Endothelial cell (in vitro differentiated cells): ENCODE measurements around the gene CTNND2. TPM values are rescaled to one million over a fixed set of nuclear protein-coding genes. Genes with fewer than 3 reads are reported as not detected.

Experiments used
- DNase-seq: peaks from one replicate; pipeline ENCODE4 v3.0.0; 2021; ENCODE audit warnings: low spot score
- H3K27ac Mint-ChIP-seq: one replicate; pipeline ENCODE4 v1.8.0; 2021; ENCODE audit warnings: mixed read lengths, inconsistent platforms; ENCODE audit not compliant: unreplicated experiment
- H3K27me3 Mint-ChIP-seq: one replicate; pipeline ENCODE4 v1.8.0; 2021; ENCODE audit warnings: mild to moderate bottlenecking, moderate library complexity, mixed read lengths, inconsistent platforms; ENCODE audit not compliant: unreplicated experiment
- H3K36me3 Mint-ChIP-seq: one replicate; pipeline ENCODE4 v1.8.0; 2021; ENCODE audit warnings: mild to moderate bottlenecking, low read depth, mixed read lengths, inconsistent platforms; ENCODE audit not compliant: unreplicated experiment
- H3K4me1 Mint-ChIP-seq: one replicate; pipeline ENCODE4 v1.8.0; 2021; ENCODE audit warnings: mild to moderate bottlenecking, mixed read lengths, inconsistent platforms; ENCODE audit not compliant: unreplicated experiment
- H3K4me3 Mint-ChIP-seq: one replicate; pipeline ENCODE4 v1.8.0; 2021; ENCODE audit warnings: mild to moderate bottlenecking, mixed read lengths, inconsistent platforms; ENCODE audit not compliant: unreplicated experiment
- H3K9me3 Mint-ChIP-seq: one replicate; pipeline ENCODE4 v1.8.0; 2021; ENCODE audit warnings: mixed read lengths, inconsistent platforms; ENCODE audit not compliant: unreplicated experiment
- CTCF ChIP-seq: fragments of 200-600 bp; sonication (generic); IDR thresholded peaks from one replicate; pipeline ENCODE4 v1.5.0; 2021; ENCODE audit warnings: antibody characterized with exemption; ENCODE audit not compliant: unreplicated experiment
- total RNA-seq: library from RNA; stranded (reverse); fragmentation: NEBNext Ultra II Directional; extraction: Animal tissue kit (Norgen Biotek cat#: 25700); gene quantifications from one replicate; pipeline ENCODE4 v1.2.1, GENCODE V29; 2021; ENCODE audit not compliant: unreplicated experiment

CTNND2 gene
- total RNA-seq, 1 donor from 2014 or later: 3.6 TPM

- Mint-ChIP-seq H3K4me1 (no peaks in the 10 kb centered on the region), H3K4me3 (no peak overlapping the region), H3K27ac (no peak overlapping the region), H3K27me3 (peaks cover 2% of the 10 kb centered on the region), H3K9me3 (no peaks in the 10 kb centered on the region), H3K36me3 (no peaks in the 10 kb centered on the region)
- no peak for DNase-seq
- TF ChIP-seq CTCF: no peak
Observed at GRCh38 chr5:11261241-11261640, 643.0 kb downstream of the CTNND2 start.

- Mint-ChIP-seq H3K4me3 (no peak overlapping the region), H3K4me1 (no peaks in the 10 kb centered on the region)
- TF ChIP-seq CTCF: no peak
Observed at GRCh38 chr5:11258001-11258400, 646.2 kb downstream of the CTNND2 start.

GRCh38 chr5:11252523-11252922 lies 651.7 kb downstream of the CTNND2 start:
- Mint-ChIP-seq H3K4me3 (no peak overlapping the region), H3K4me1 (peaks cover 6% of the 10 kb centered on the region), H3K27ac (no peak overlapping the region), H3K36me3 (no peaks in the 10 kb centered on the region), H3K9me3 (no peaks in the 10 kb centered on the region), H3K27me3 (no peaks in the 10 kb centered on the region)
- TF ChIP-seq CTCF: no peak
- no peak for DNase-seq

More at GRCh38 chr5:11258001-11258400, 646.2 kb downstream of the CTNND2 start:
- peaks cover 2% of the 10 kb centered on the region for H3K27me3 Mint-ChIP-seq
- no peaks in the 10 kb centered on the region for H3K36me3 Mint-ChIP-seq
- H3K9me3 Mint-ChIP-seq: no peaks in the 10 kb centered on the region
- no peak for DNase-seq
- H3K27ac Mint-ChIP-seq: no peak overlapping the region

GRCh38 chr5:11252075-11252474 lies 652.2 kb downstream of the CTNND2 start:
- no peak overlapping the region for H3K27ac Mint-ChIP-seq
- H3K4me1 Mint-ChIP-seq: peaks cover 6% of the 10 kb centered on the region
- no peaks in the 10 kb centered on the region for H3K27me3 Mint-ChIP-seq
- TF ChIP-seq CTCF: no peak
- no peaks in the 10 kb centered on the region for H3K9me3 Mint-ChIP-seq
- H3K4me3 Mint-ChIP-seq: no peak overlapping the region
- DNase-seq: no peak
- H3K36me3 Mint-ChIP-seq: no peaks in the 10 kb centered on the region

GRCh38 chr5:11251247-11251646 lies 653.0 kb downstream of the CTNND2 start:
- Mint-ChIP-seq H3K4me1 (peaks cover 6% of the 10 kb centered on the region), H3K36me3 (no peaks in the 10 kb centered on the region), H3K27me3 (no peaks in the 10 kb centered on the region), H3K4me3 (no peak overlapping the region), H3K9me3 (no peaks in the 10 kb centered on the region), H3K27ac (no peak overlapping the region)
- TF ChIP-seq CTCF: no peak
- DNase-seq: no peak
